ENCODE results near the gene CSNK1E. TPM values are rescaled to one million over a fixed set of nuclear protein-coding genes. Genes with fewer than 3 reads are reported as not detected.

CSNK1E gene
- total and polyA plus RNA-seq, 2 of the 4 experiments (the other 2 are of a cell fraction): 116 to 276 TPM

GRCh38 chr22:38273135-38273826 is 44.0 kb downstream of the CSNK1E start (continued):
- no peak for TF ChIP-seq CEBPB (IDR thresholded peaks at IDR 0.05; ENCODE audit: low read depth, low read length)

DNA sequence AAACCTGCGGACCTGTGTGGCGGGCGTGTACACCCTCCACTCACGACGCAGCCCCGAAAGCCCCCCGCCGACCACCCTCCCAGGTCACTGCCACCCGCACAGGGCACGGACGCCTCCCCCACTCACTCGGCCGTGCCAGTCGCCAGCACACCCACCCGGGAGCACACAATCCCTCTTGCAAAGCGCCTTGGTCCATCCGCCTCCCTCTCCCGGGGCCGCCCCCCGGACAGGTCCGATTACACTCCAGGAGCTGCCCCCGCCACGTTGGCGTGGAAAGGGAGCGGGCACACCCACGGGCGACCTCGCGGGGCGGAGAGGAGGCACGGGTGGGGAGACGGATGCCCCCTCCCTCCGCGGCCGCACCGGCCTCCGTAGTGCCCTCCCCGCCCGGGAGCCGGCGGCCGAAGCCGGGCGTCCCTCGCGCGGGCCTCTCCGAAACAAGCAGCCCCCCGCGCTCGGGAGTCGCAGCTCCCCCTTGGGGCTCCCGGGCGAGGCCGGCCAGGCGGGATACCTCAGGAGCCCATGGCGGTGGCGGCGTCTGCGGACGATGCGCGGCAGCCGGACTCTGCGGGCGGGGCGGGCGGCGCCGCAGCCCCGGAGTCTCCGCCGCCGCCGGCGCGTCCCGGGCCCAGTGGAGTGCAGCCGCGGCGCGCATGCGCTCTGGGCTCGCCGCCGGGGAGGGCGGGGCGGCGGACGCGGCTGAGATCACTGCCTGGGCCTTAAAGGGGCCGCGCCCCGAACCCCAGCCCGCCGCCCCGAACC is 44.7 kb downstream of the CSNK1E start, which contains the start of gene TMEM184B:
Gene TMEM184B (minus strand): TSS at position 638 of the 762 bp plus-strand sequence. CDS start 25,049 bp downstream, outside the sequence.
- dilution Hi-C loops (cut with HindIII; ENCODE audit: low sequenced_read_pairs, unreplicated experiment): no loop called here
- no peaks in the 10 kb centered on the region for H3K27me3 ChIP-seq (ENCODE audit: control insufficient read depth, insufficient read depth, low read length)
- peaks cover 51% of the 10 kb centered on the region for H4K20me1 ChIP-seq (ENCODE audit: insufficient read depth, low read length)
- peak; percentile 58 for DNase-seq
- POLR2A ChIA-PET (ENCODE audit: unreplicated experiment): interaction anchor here (0.6 kb wide), 1 partner anchor 285 kb away, joined by 13 read pairs; no protein-coding TSS in a partner anchor
- no peaks in the 10 kb centered on the region for H3K9me3 ChIP-seq (ENCODE audit: control insufficient read depth, insufficient read depth, low read length)
- peak within 1 kb of the TSS; percentile 96 for H3K4me3 ChIP-seq (ENCODE audit: insufficient read depth, low read depth, low read length)
- H4K8ac ChIP-seq (ENCODE audit: low read depth in 2 of 2, low read length in 2 of 2): peak within 1 kb of the TSS; percentile 92 to 98
- peaks cover 12 to 58% of the 10 kb centered on the region in 2 experiments; a peak in 3 of 4 replicates for H3K79me1 ChIP-seq (ENCODE audit: low read depth in 1 of 2, low read length in 2 of 2)
- 0% methylated on average over 47 of the region's 97 CpGs; no CpG with 5 or more reads in 1 of the 2 experiments for WGBS, 2 experiments (ENCODE audit: extremely low coverage in 2 of 2, insufficient read length in 1 of 2)
- H3K4me1 ChIP-seq (ENCODE audit: control insufficient read depth, insufficient read depth, low read length): peaks cover 19% of the 10 kb centered on the region
- H3K9ac ChIP-seq (ENCODE audit: low read depth, low read length): peak within 1 kb of the TSS; percentile 96
- ATAC-seq (ENCODE audit: low read depth): peak; percentile 95
- H2BK120ac ChIP-seq (ENCODE audit: low read depth, low read length): peak within 1 kb of the TSS; percentile 84
- no TSS peak for BruUV-seq (replicated peaks)
- peak within 1 kb of the TSS; percentile 88 for H2AK5ac ChIP-seq (ENCODE audit: low read depth, low read length)
- peaks cover 2% of the 10 kb centered on the region; the same call in 1 of the 2 replicates for H3K36me3 ChIP-seq (ENCODE audit: control insufficient read depth, insufficient read depth, low read length)
- H3K27ac ChIP-seq (ENCODE audit: insufficient read depth, low read length): peak within 1 kb of the TSS; percentile 97
- CTCF ChIA-PET: interaction anchor here (0.6 kb wide), 1 partner anchor 15 kb away, joined by 6 read pairs; no protein-coding TSS in a partner anchor
- peak within 1 kb of the TSS; percentile 95 for H4K5ac ChIP-seq (ENCODE audit: low read depth, low read length)
- peak within 1 kb of the TSS; percentile 97 for H2AFZ ChIP-seq (replicated peaks; ENCODE audit: low read length, poor library complexity)
- in situ Hi-C loops (cut with MboI; ENCODE audit: low sequenced_read_pairs): no loop called here
- peak within 1 kb of the TSS; percentile 99 for H2AK9ac ChIP-seq (replicated peaks; ENCODE audit: low read depth, low read length, poor library complexity)
- peak within 1 kb of the TSS; percentile 75 for H3K56ac ChIP-seq (ENCODE audit: extremely low read depth, insufficient read depth, low read length)
- peak within 1 kb of the TSS; percentile 98 for H3K14ac ChIP-seq (replicated peaks; ENCODE audit: low read depth, low read length)
- H3K4ac ChIP-seq (ENCODE audit: low read depth, low read length): peak within 1 kb of the TSS; percentile 85
- peak within 1 kb of the TSS; percentile 99 for H3K23ac ChIP-seq (ENCODE audit: low read depth, low read length)
- peak within 1 kb of the TSS; percentile 97 for H3K4me2 ChIP-seq (ENCODE audit: low read depth, low read length)
- peaks cover 31% of the 10 kb centered on the region for H3K9me1 ChIP-seq (ENCODE audit: insufficient read depth, low read length)
- peak within 1 kb of the TSS; percentile 74 for H3K18ac ChIP-seq (ENCODE audit: low read depth, low read length)
- peak within 1 kb of the TSS; percentile 80; the same call in 1 of the 2 replicates for H2BK20ac ChIP-seq (ENCODE audit: low read depth, low read length)
- H4K91ac ChIP-seq (ENCODE audit: insufficient read depth, low read depth, low read length): peak within 1 kb of the TSS; percentile 87
- peak within 1 kb of the TSS; percentile 88 for H2BK5ac ChIP-seq (ENCODE audit: low read depth, low read length, poor library complexity, severe bottlenecking)
- TF ChIP-seq NFE2L2 (IDR thresholded peaks at IDR 0.05; ENCODE audit: low read depth, low read length) (no peak), MAZ (IDR thresholded peaks at IDR 0.05; ENCODE audit: borderline replicate concordance, low read depth, low read length) (peak; percentile 50; the same call in 1 of the 2 replicates), RAD21 (IDR thresholded peaks at IDR 0.05; ENCODE audit: low read length) (0 out of 2 replicates have a peak, but pooled peaks have one; percentile 6), MXI1 (IDR thresholded peaks at IDR 0.05; ENCODE audit: borderline replicate concordance, low read depth, low read length) (0 out of 2 replicates have a peak, but pooled peaks have one; percentile 43), SMC3 (IDR thresholded peaks at IDR 0.05; ENCODE audit: low read depth, low read length) (no peak), POLR2A (IDR thresholded peaks at IDR 0.05; ENCODE audit: low read depth, low read length) (peak; percentile 86), FOS (IDR thresholded peaks at IDR 0.05; ENCODE audit: low read depth, low read length) (no peak)
- peak within 1 kb of the TSS; percentile 85; the same call in 2 of the 3 replicates for H2BK15ac ChIP-seq (ENCODE audit: low read depth, low read length)
- intact Hi-C loops (cut with micrococcal nuclease): no loop called here

All from IMR-90 (cell line).